Cardiac muscle cell (in vitro differentiated cells and primary cell): ENCODE results near the gene CUEDC2. TPM values are rescaled to one million over a fixed set of nuclear protein-coding genes. Genes with fewer than 3 reads are reported as not detected.

Source experiments
- DNase-seq, 2 donors: peaks; one replicate each; pipeline versions ENCODE4 v3.0.0 to v3.0.0-alpha.2; 2010 to 2017; ENCODE audit warnings: low read depth in 1 of 2, low spot score in 1 of 2
- H3K27ac ChIP-seq: fragments of 200-600 bp; sonication (generic); 2 replicates; pipeline ENCODE4 v1.5.1; 2016
- H3K27me3 ChIP-seq: fragments of 200-600 bp; sonication (generic); 2 replicates; pipeline ENCODE4 v1.6.0; 2016; ENCODE audit warnings: control low read depth
- H3K36me3 ChIP-seq: fragments of 200-600 bp; sonication (generic); 2 replicates; pipeline ENCODE4 v1.5.1; 2016; ENCODE audit warnings: control low read depth
- H3K4me1 ChIP-seq: fragments of 200-600 bp; sonication (generic); 2 replicates; pipeline ENCODE4 v1.8.1; 2017; ENCODE audit warnings: low read depth, mild to moderate bottlenecking, mixed run types
- H3K4me3 ChIP-seq: fragments of 200-600 bp; sonication (generic); 2 replicates; pipeline ENCODE4 v1.5.1; 2016; ENCODE audit warnings: mild to moderate bottlenecking
- H3K9me3 ChIP-seq: fragments of 200-600 bp; sonication (generic); 2 replicates; pipeline ENCODE4 v1.5.1; 2017; ENCODE audit warnings: low read depth, mild to moderate bottlenecking, control low read depth
- CTCF ChIP-seq: IDR thresholded peaks from 2 replicates; pipeline ENCODE4 v1.5.1; 2012; ENCODE audit warnings: low read depth, mild to moderate bottlenecking, low read length
- polyA plus RNA-seq: library from polyadenylated mRNA; unstranded; fragments of >200 nt; fragmentation: Nextera tagmentation; extraction: Ambion mirVana; gene quantifications from 2 replicates; pipeline ENCODE4 v1.2.1, GENCODE V29; 2016
- total RNA-seq: library from RNA; depleted of rRNA; stranded (reverse); fragments of >200 nt; gene quantifications from 2 replicates; pipeline ENCODE4 v1.2.3, GENCODE V29; 2016

The CUEDC2 gene
- total and polyA plus RNA-seq, 2 experiments from 2014 or later = 134 to 190 TPM

DNA sequence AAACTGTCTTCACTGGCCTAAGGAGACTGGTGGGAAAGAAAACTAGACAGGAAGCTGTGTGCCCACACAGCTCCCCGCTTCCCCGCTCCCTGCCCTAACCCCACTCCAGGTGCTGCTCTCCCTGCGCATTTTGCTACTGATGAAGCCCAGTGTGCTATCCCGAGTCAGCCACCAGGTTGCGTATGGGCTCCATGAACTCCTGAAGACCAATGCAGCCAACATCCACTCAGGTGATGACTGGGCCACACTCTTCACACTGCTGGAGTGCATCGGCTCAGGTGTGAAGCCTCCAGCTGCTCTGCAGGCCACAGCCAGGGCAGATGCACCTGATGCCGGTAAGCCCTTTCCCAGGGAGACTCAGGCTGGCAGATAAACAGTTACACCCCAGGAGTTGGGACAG, 57.1 kb downstream of the CUEDC2 start:
- no peak for TF ChIP-seq CTCF
- no peak for DNase-seq
- H3K27me3 ChIP-seq = no peaks in the 10 kb centered on the region
- no peak overlapping the region for H3K27ac ChIP-seq
- peaks cover 51% of the 10 kb centered on the region for H3K36me3 ChIP-seq
- no peaks in the 10 kb centered on the region for H3K9me3 ChIP-seq
- H3K4me1 ChIP-seq = no peaks in the 10 kb centered on the region
- no peak overlapping the region for H3K4me3 ChIP-seq

Other genes starting within 250 kb of the CUEDC2 start
- gene ELOVL3, start 206.3 kb downstream of the CUEDC2 start, total RNA-seq = 0.18 TPM in 1 of 2 replicates, not detected in the other
- 0.10 and 0.82 TPM in 2 replicates for gene ELOVL3, start 206.3 kb downstream of the CUEDC2 start, polyA plus RNA-seq
- gene PITX3, start 191.1 kb downstream of the CUEDC2 start, total RNA-seq = 5.5 and 14.3 TPM in 2 replicates
- gene PITX3, start 191.1 kb downstream of the CUEDC2 start, polyA plus RNA-seq = 7.9 and 19.2 TPM in 2 replicates
- 51.4 and 75.6 TPM in 2 replicates for gene GBF1, start 187.0 kb downstream of the CUEDC2 start, total RNA-seq
- 42.1 and 62.1 TPM in 2 replicates for gene GBF1, start 187.0 kb downstream of the CUEDC2 start, polyA plus RNA-seq
- 21.5 and 29.8 TPM in 2 replicates for gene NFKB2, start 36.9 kb downstream of the CUEDC2 start, total RNA-seq
- gene NFKB2, start 36.9 kb downstream of the CUEDC2 start, polyA plus RNA-seq = 10.6 and 10.8 TPM in 2 replicates
- 19.8 and 24.7 TPM in 2 replicates for gene PSD, start 13.8 kb downstream of the CUEDC2 start, total RNA-seq
- gene PSD, start 13.8 kb downstream of the CUEDC2 start, polyA plus RNA-seq = 13.2 and 18.5 TPM in 2 replicates
- gene FBXL15, start 11.7 kb downstream of the CUEDC2 start, total RNA-seq = 36.3 and 46.6 TPM in 2 replicates
- gene FBXL15, start 11.7 kb downstream of the CUEDC2 start, polyA plus RNA-seq = 40.9 and 46.3 TPM in 2 replicates
- not detected in 2 replicates for gene C10orf95, start 19.0 kb upstream of the CUEDC2 start, total RNA-seq
- 1.7 and 2.0 TPM in 2 replicates for gene C10orf95, start 19.0 kb upstream of the CUEDC2 start, polyA plus RNA-seq
- gene ACTR1A, start 70.1 kb upstream of the CUEDC2 start, total RNA-seq = 135 and 147 TPM in 2 replicates
- 165 and 172 TPM in 2 replicates for gene ACTR1A, start 70.1 kb upstream of the CUEDC2 start, polyA plus RNA-seq
- gene SUFU, start 71.4 kb upstream of the CUEDC2 start, total RNA-seq = 11.3 and 14.2 TPM in 2 replicates
- gene SUFU, start 71.4 kb upstream of the CUEDC2 start, polyA plus RNA-seq = 18.4 and 28.3 TPM in 2 replicates
- gene TRIM8, start 211.9 kb upstream of the CUEDC2 start, total RNA-seq = 100 and 130 TPM in 2 replicates
- 59.8 and 65.6 TPM in 2 replicates for gene TRIM8, start 211.9 kb upstream of the CUEDC2 start, polyA plus RNA-seq